ENCODE measurements around the gene TMEM89. TPM values are rescaled to one million over a fixed set of nuclear protein-coding genes. Genes with fewer than 3 reads are reported as not detected.
A peak's percentile ranks its signal among the peaks of the same experiment; 100 is the strongest.

TMEM89 gene
- total and polyA plus RNA-seq, 2 donors (not counting 1 experiment from before 2014, with no cell fraction given) = not detected

- H3K79me2 ChIP-seq (ENCODE audit: control insufficient read depth, insufficient read depth, low read length) = no peaks in the 10 kb centered on the region
- CTCF ChIA-PET = no interaction called here
- H3K4me1 ChIP-seq (ENCODE audit: control insufficient read depth in 2 of 2, insufficient read depth in 2 of 2, low read length in 2 of 2) = peaks cover 4 to 9% of the 10 kb centered on the region in 2 donors
- H3K4me2 ChIP-seq (replicated peaks; ENCODE audit: low read depth, low read length, poor library complexity, severe bottlenecking) = peak overlapping the region; percentile 53
- Mint-ChIP-seq H3K4me3 (no peak overlapping the region), H3K4me1 (peaks cover 9% of the 10 kb centered on the region), H3K27me3 (peaks cover 21% of the 10 kb centered on the region), H3K27ac (no peak overlapping the region), H3K9me3 (ENCODE audit: insufficient read depth) (no peaks in the 10 kb centered on the region)
- no peak overlapping the region for H3K27ac ChIP-seq (ENCODE audit: low read length in 2 of 2)
- 53% methylated on average over 5 of the region's 10 CpGs for whole genome bisulfite sequencing (ENCODE audit: insufficient coverage)
- no peak overlapping the region for H3K9ac ChIP-seq (ENCODE audit: low read length)
- no peak overlapping the region for H2AFZ ChIP-seq (ENCODE audit: insufficient read depth, low read depth, low read length, poor library complexity, severe bottlenecking)
- no peaks in the 10 kb centered on the region for H3K9me3 ChIP-seq (ENCODE audit: control extremely low read depth in 1 of 3, control insufficient read depth in 2 of 3, insufficient read depth in 1 of 3, low read length in 2 of 3)
- POLR2A ChIA-PET = no interaction called here
- TF ChIP-seq CTCF (IDR thresholded peaks at IDR 0.05) (no peak), EZH2 (IDR thresholded peaks at IDR 0.05; ENCODE audit: borderline replicate concordance, insufficient read depth, low read depth, low read length, poor library complexity, severe bottlenecking) (no peak)
- H3K27me3 ChIP-seq (replicated peaks in 1 of 4; ENCODE audit: control extremely low read depth in 1 of 4, control insufficient read depth in 3 of 4, insufficient read depth in 4 of 4, low read length in 3 of 4) = peaks cover 0 to 33% (median 6%) of the 10 kb centered on the region in 4 experiments
- H4K20me1 ChIP-seq (ENCODE audit: control insufficient read depth, insufficient read depth, low read length, poor library complexity, severe bottlenecking) = no peaks in the 10 kb centered on the region
- intact Hi-C loops (cut with micrococcal nuclease) = no loop called here
- peaks cover 0 to 30% of the 10 kb centered on the region in 2 experiments for H3K36me3 ChIP-seq (replicated peaks in 1 of 2; ENCODE audit: control extremely low read depth in 1 of 2, control insufficient read depth in 1 of 2, extremely low read depth in 1 of 2, insufficient read depth in 2 of 2, low read length in 1 of 2)
- ATAC-seq (ENCODE audit: low read depth) (peak; percentile 13), DNase-seq (no peak)
- no peak overlapping the region for H3K4me3 ChIP-seq (ENCODE audit: control extremely low read depth in 1 of 5, extremely low read depth in 1 of 5, insufficient read depth in 1 of 5, low read depth in 2 of 5, low read length in 4 of 5)
Observed at GRCh38 chr3:48595526-48596121, 25.9 kb downstream of the TMEM89 start.

GRCh38 chr3:48595075-48595525 is 26.5 kb downstream of the TMEM89 start, which contains the start of gene COL7A1:
COL7A1 (minus strand) TSS chr3:48595329; CDS start chr3:48595159, 170 bp downstream.
- Mint-ChIP-seq H3K4me1 (peaks cover 9% of the 10 kb centered on the region), H3K4me3 (peak within 1 kb of the TSS; percentile 45), H3K27me3 (peaks cover 24% of the 10 kb centered on the region), H3K27ac (no peak within 1 kb of the TSS), H3K9me3 (ENCODE audit: insufficient read depth) (no peaks in the 10 kb centered on the region)
- H3K36me3 ChIP-seq (replicated peaks in 1 of 2; ENCODE audit: control extremely low read depth in 1 of 2, control insufficient read depth in 1 of 2, extremely low read depth in 1 of 2, insufficient read depth in 2 of 2, low read length in 1 of 2) = peaks cover 0 to 24% of the 10 kb centered on the region in 2 experiments
- DNase-seq (peak; percentile 71), ATAC-seq (ENCODE audit: low read depth) (peak; percentile 15)
- H3K4me3 ChIP-seq (ENCODE audit: control extremely low read depth in 1 of 5, extremely low read depth in 1 of 5, insufficient read depth in 1 of 5, low read depth in 2 of 5, low read length in 4 of 5) = no peak within 1 kb of the TSS
- H4K20me1 ChIP-seq (ENCODE audit: control insufficient read depth, insufficient read depth, low read length, poor library complexity, severe bottlenecking) = no peaks in the 10 kb centered on the region
- ChIA-PET CTCF (no interaction called here), POLR2A (no interaction called here)
- H3K4me1 ChIP-seq (ENCODE audit: control insufficient read depth in 2 of 2, insufficient read depth in 2 of 2, low read length in 2 of 2) = peaks cover 4 to 9% of the 10 kb centered on the region in 2 donors
- no peak within 1 kb of the TSS for H3K27ac ChIP-seq (ENCODE audit: low read length in 2 of 2)
- WGBS (ENCODE audit: insufficient coverage) = 4% methylated on average over 26 of the region's 35 CpGs
- H3K79me2 ChIP-seq (ENCODE audit: control insufficient read depth, insufficient read depth, low read length) = no peaks in the 10 kb centered on the region
- intact Hi-C loops (cut with micrococcal nuclease) = no loop called here
- peaks cover 0 to 33% (median 6%) of the 10 kb centered on the region in 4 experiments for H3K27me3 ChIP-seq (replicated peaks in 1 of 4; ENCODE audit: control extremely low read depth in 1 of 4, control insufficient read depth in 3 of 4, insufficient read depth in 4 of 4, low read length in 3 of 4)
- TF ChIP-seq EZH2 (IDR thresholded peaks at IDR 0.05; ENCODE audit: borderline replicate concordance, insufficient read depth, low read depth, low read length, poor library complexity, severe bottlenecking) = no peak
- TF ChIP-seq CTCF (IDR thresholded peaks at IDR 0.05) = no peak
- no peaks in the 10 kb centered on the region for H3K9me3 ChIP-seq (ENCODE audit: control extremely low read depth in 1 of 3, control insufficient read depth in 2 of 3, insufficient read depth in 1 of 3, low read length in 2 of 3)
- H3K4me2 ChIP-seq (replicated peaks; ENCODE audit: low read depth, low read length, poor library complexity, severe bottlenecking) = peak within 1 kb of the TSS; percentile 53
- H2AFZ ChIP-seq (ENCODE audit: insufficient read depth, low read depth, low read length, poor library complexity, severe bottlenecking) = peak within 1 kb of the TSS; percentile 38
- H3K9ac ChIP-seq (ENCODE audit: low read length) = no peak within 1 kb of the TSS
